HepG2 (cell line): ENCODE measurements around the gene SSC5D. TPM values are rescaled to one million over a fixed set of nuclear protein-coding genes. Genes with fewer than 3 reads are reported as not detected.
A peak's percentile ranks its signal among the peaks of the same experiment; 100 is the strongest.

Source experiments
- FOXJ3 ChIP-seq: sonication (generic); formaldehyde crosslinking; IDR thresholded peaks from 2 replicates; pipeline ENCODE4 v1.4.0; 2020; ENCODE audit warnings: missing genetic modification reagents, mild to moderate bottlenecking, borderline replicate concordance
- HNRNPK ChIP-seq: fragments of 200-400 bp; formaldehyde crosslinking; IDR thresholded peaks from 2 replicates; pipeline ENCODE4 v1.6.1; 2018; ENCODE audit warnings: low read length, low read depth, moderate library complexity, mild to moderate bottlenecking; ENCODE audit not compliant: poor library complexity, severe bottlenecking
- KAT8 ChIP-seq: IDR thresholded peaks from 2 replicates; pipeline ENCODE4 v1.6.1; 2016; ENCODE audit warnings: missing genetic modification reagents, missing compliant biosample characterization
- LRRFIP1 ChIP-seq: sonication (generic); formaldehyde crosslinking; conservative IDR thresholded peaks from 2 replicates; pipeline ENCODE4 v1.4.0; 2020; ENCODE audit warnings: missing genetic modification reagents
- MED8 ChIP-seq: sonication (generic); formaldehyde crosslinking; IDR thresholded peaks from 2 replicates; pipeline ENCODE4 v1.8.1; 2023; ENCODE audit warnings: mild to moderate bottlenecking, missing genetic modification reagents; ENCODE audit not compliant: insufficient replicate concordance
- MIXL1 ChIP-seq: IDR thresholded peaks from 2 replicates; pipeline ENCODE4 v1.6.1; 2016
- MTF2 ChIP-seq: sonication (generic); formaldehyde crosslinking; IDR thresholded peaks from 2 replicates; pipeline ENCODE4 v1.5.0; 2020; ENCODE audit warnings: missing genetic modification reagents, borderline replicate concordance
- MXD3 ChIP-seq: IDR thresholded peaks from 2 replicates; pipeline ENCODE4 v1.6.1; 2016; ENCODE audit warnings: mild to moderate bottlenecking, missing biosample characterization, missing genetic modification reagents
- MXD4 ChIP-seq: IDR thresholded peaks from 2 replicates; pipeline ENCODE4 v1.6.1; 2016; ENCODE audit warnings: mild to moderate bottlenecking, missing biosample characterization, missing genetic modification reagents
- POLR2A ChIP-seq, 2 experiments: IDR thresholded peaks; 2 replicates each; pipeline ENCODE4 v1.6.1; 2011; ENCODE audit warnings: low read depth in 2 of 2, low read length in 2 of 2, mild to moderate bottlenecking in 1 of 2, moderate library complexity in 1 of 2; ENCODE audit not compliant: insufficient read depth in 1 of 2
- RFXANK ChIP-seq: IDR thresholded peaks from 2 replicates; pipeline ENCODE4 v1.6.1; 2016
- SCMH1 ChIP-seq: sonication (generic); formaldehyde crosslinking; IDR thresholded peaks from 2 replicates; pipeline ENCODE4 v1.9.0; 2021; ENCODE audit warnings: missing genetic modification reagents, mild to moderate bottlenecking, borderline replicate concordance
- SNAI1 ChIP-seq: sonication (generic); formaldehyde crosslinking; IDR thresholded peaks from 2 replicates; pipeline ENCODE4 v1.5.0; 2020; ENCODE audit warnings: mild to moderate bottlenecking, missing genetic modification reagents, borderline replicate concordance
- TCF12 ChIP-seq, 2 experiments: fragments of 450-650 bp in 1 of 2; sonication (generic) in 1 of 2; formaldehyde crosslinking in 1 of 2; IDR thresholded peaks; 2 replicates each; pipeline versions ENCODE4 v1.6.1 to v1.8.0; 2017 to 2022; ENCODE audit warnings: antibody characterized with exemption in 1 of 2, mild to moderate bottlenecking in 1 of 2, missing genetic modification reagents in 1 of 2, moderate library complexity in 1 of 2
- ZNF225 ChIP-seq: sonication (generic); formaldehyde crosslinking; IDR thresholded peaks from 2 replicates; pipeline ENCODE4 v1.4.0; 2020; ENCODE audit warnings: mild to moderate bottlenecking, missing genetic modification reagents
- ZNF256 ChIP-seq: sonication (generic); formaldehyde crosslinking; conservative IDR thresholded peaks from 2 replicates; pipeline ENCODE4 v1.4.0; 2020; ENCODE audit warnings: missing genetic modification reagents
- ZNF263 ChIP-seq: sonication (generic); formaldehyde crosslinking; IDR thresholded peaks from 2 replicates; pipeline ENCODE4 v1.4.0; 2020; ENCODE audit warnings: missing genetic modification reagents
- ZNF354B ChIP-seq: sonication (generic); formaldehyde crosslinking; IDR thresholded peaks from 2 replicates; pipeline ENCODE4 v1.8.0; 2022; ENCODE audit warnings: mild to moderate bottlenecking, missing genetic modification reagents
- ZNF552 ChIP-seq: sonication (generic); formaldehyde crosslinking; IDR thresholded peaks from 2 replicates; pipeline ENCODE4 v1.9.0; 2022; ENCODE audit warnings: missing genetic modification reagents, mild to moderate bottlenecking, borderline replicate concordance
- ZNF558 ChIP-seq: sonication (generic); formaldehyde crosslinking; IDR thresholded peaks from 2 replicates; pipeline ENCODE4 v1.9.0; 2022; ENCODE audit warnings: mild to moderate bottlenecking, missing genetic modification reagents, borderline replicate concordance
- ZNF7 ChIP-seq: IDR thresholded peaks from 2 replicates; pipeline ENCODE4 v1.6.1; 2016; ENCODE audit warnings: missing biosample characterization, missing genetic modification reagents
- ZNF703 ChIP-seq: sonication (generic); formaldehyde crosslinking; IDR thresholded peaks from 2 replicates; pipeline ENCODE4 v1.5.1; 2020; ENCODE audit warnings: missing genetic modification reagents, mild to moderate bottlenecking, moderate library complexity, borderline replicate concordance
- ZNF749 ChIP-seq: sonication (generic); formaldehyde crosslinking; IDR thresholded peaks from 2 replicates; pipeline ENCODE4 v1.8.0; 2022; ENCODE audit warnings: mild to moderate bottlenecking, missing genetic modification reagents, moderate library complexity, borderline replicate concordance
- ZNF782 ChIP-seq: sonication (generic); formaldehyde crosslinking; IDR thresholded peaks from 2 replicates; pipeline ENCODE4 v1.4.0; 2020; ENCODE audit warnings: missing genetic modification reagents, mild to moderate bottlenecking, borderline replicate concordance
- ZSCAN5A ChIP-seq: sonication (generic); formaldehyde crosslinking; IDR thresholded peaks from 2 replicates; pipeline ENCODE4 v1.8.0; 2022; ENCODE audit warnings: mild to moderate bottlenecking, missing genetic modification reagents, borderline replicate concordance
- polyA plus RNA-seq, 8 experiments: library from polyadenylated mRNA; depleted of rRNA in 3 of 8; stranded (reverse) in 7 of 8; unstranded in 1 of 8; fragments of >200 nt; fragmentation: Illumina TruSeq in 4 of 8; extraction: Trizol in 4 of 8; gene quantifications; 2 replicates each; pipeline versions ENCODE4 v1.2.1 to v1.2.3, GENCODE V29; 2011 to 2016; ENCODE audit warnings: low read depth in 4 of 8, missing spikeins in 1 of 8, mixed read lengths in 1 of 8; ENCODE audit not compliant: insufficient read depth in 1 of 8
- total RNA-seq, 5 experiments: library from RNA; depleted of rRNA; stranded (reverse); fragments of >200 nt; fragmentation: Illumina TruSeq; extraction: Trizol; gene quantifications; 2 replicates each; pipeline ENCODE4 v1.2.3, GENCODE V29; 2016; ENCODE audit warnings: low read depth in 1 of 5
- TF ChIP-seq, protein P1 (sequence below): sonication (generic); formaldehyde crosslinking; IDR thresholded peaks from 2 replicates; pipeline ENCODE4 v1.5.0; 2020; ENCODE audit warnings: missing genetic modification reagents

Gene SSC5D
- total and polyA plus RNA-seq, 2 of the 13 experiments (the other 11 are each of a cell fraction or from before 2014, with no cell fraction given): not detected

GRCh38 chr19:55461974-55462626 lies 26.1 kb upstream of the SSC5D start (continued):
- TF ChIP-seq LRRFIP1 (CRISPR knock-in tag) (no peak), ZNF782 (CRISPR knock-in tag) (no peak), MXD3 (CRISPR knock-in tag) (peak; percentile 8; the same call in 1 of the 2 replicates), POLR2A (IDR thresholded peaks at IDR 0.05; ENCODE audit: insufficient read depth in 1 of 2, low read depth in 2 of 2, low read length in 2 of 2) (peak in 1 of 2 experiments; percentile 60; a peak in 2 of 4 replicates), ZNF354B (CRISPR knock-in tag) (0 out of 2 replicates have a peak, but pooled peaks have one; percentile 47), ZNF256 (no peak), TCF12 (IDR thresholded peaks at IDR 0.05) (no peak), TCF12 (CRISPR knock-in tag; IDR thresholded peaks at IDR 0.05) (0 out of 2 replicates have a peak, but pooled peaks have one; percentile 30), SCMH1 (CRISPR knock-in tag) (no peak), RFXANK (CRISPR knock-in tag) (no peak), SNAI1 (CRISPR knock-in tag) (peak; percentile 70; the same call in 1 of the 2 replicates), ZNF558 (CRISPR knock-in tag) (0 out of 2 replicates have a peak, but pooled peaks have one; percentile 40), ZSCAN5A (CRISPR knock-in tag) (no peak), ZNF749 (CRISPR knock-in tag) (no peak), MIXL1 (no peak), ZNF263 (CRISPR knock-in tag) (peak; percentile 18; the same call in 1 of the 2 replicates), FOXJ3 (CRISPR knock-in tag) (no peak), ZNF7 (no peak), MXD4 (CRISPR knock-in tag) (peak; percentile 2; the same call in 1 of the 2 replicates), KAT8 (CRISPR knock-in tag) (no peak), MED8 (CRISPR knock-in tag) (peak; percentile 30), HNRNPK (no peak), ZNF703 (CRISPR knock-in tag) (no peak), MTF2 (CRISPR knock-in tag) (0 out of 2 replicates have a peak, but pooled peaks have one; percentile 28), ZNF552 (no peak), ZNF225 (CRISPR knock-in tag) (no peak)
- TF ChIP-seq, protein P1, sequence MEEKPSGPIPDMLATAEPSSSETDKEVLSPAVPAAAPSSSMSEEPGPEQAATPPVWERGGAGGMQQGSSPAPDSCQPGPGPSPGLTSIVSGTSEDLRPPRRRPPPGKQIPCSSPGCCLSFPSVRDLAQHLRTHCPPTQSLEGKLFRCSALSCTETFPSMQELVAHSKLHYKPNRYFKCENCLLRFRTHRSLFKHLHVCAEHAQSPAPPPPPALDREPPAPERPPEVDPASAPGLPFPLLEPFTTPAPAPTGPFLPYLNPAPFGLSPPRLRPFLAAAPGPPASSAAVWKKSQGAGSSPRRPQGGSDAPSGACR: no peak
